Neutrophil (primary cell): ENCODE results near the gene MAGEA4.

ENCODE experiments used
- H3K27ac ChIP-seq: fragments of 200-600 bp; sonication (generic); 2 replicates; pipeline ENCODE4 v1.5.1; 2016; ENCODE audit warnings: mild to moderate bottlenecking, moderate library complexity
- H3K27me3 ChIP-seq: fragments of 200-600 bp; sonication (generic); 2 replicates; pipeline ENCODE4 v1.6.0; 2016; ENCODE audit warnings: mild to moderate bottlenecking
- H3K36me3 ChIP-seq: fragments of 200-600 bp; sonication (generic); 2 replicates; pipeline ENCODE4 v1.5.1; 2017
- H3K4me1 ChIP-seq, 2 experiments: fragments of 200-600 bp in 1 of 2; sonication (generic) in 1 of 2; 1 replicate in 1 of 2; 2 replicates in 1 of 2; pipeline versions ENCODE4 v1.5.1 to v1.6.1; 2013 to 2016; ENCODE audit warnings: low read depth in 1 of 2, low read length in 1 of 2, mild to moderate bottlenecking in 1 of 2, moderate library complexity in 1 of 2; ENCODE audit not compliant: control insufficient read depth in 1 of 2, insufficient read depth in 1 of 2
- H3K4me3 ChIP-seq, 2 experiments: fragments of 200-600 bp in 1 of 2; sonication (generic) in 1 of 2; 1 replicate in 1 of 2; 2 replicates in 1 of 2; pipeline ENCODE4 v1.5.1; 2013 to 2016; ENCODE audit warnings: low read depth in 1 of 2, low read length in 1 of 2, mild to moderate bottlenecking in 1 of 2, moderate library complexity in 1 of 2
- H3K9me3 ChIP-seq: fragments of 200-600 bp; sonication (generic); 2 replicates; pipeline ENCODE4 v1.5.1; 2016
- CTCF ChIP-seq: fragments of 200-600 bp; sonication (generic); IDR thresholded peaks from 2 replicates; pipeline ENCODE4 v1.5.1; 2016; ENCODE audit warnings: antibody characterized with exemption

MAGEA4 gene

GRCh38 chrX:151929126-151929525, 16.4 kb downstream of the MAGEA4 start:
- TF ChIP-seq CTCF: no peak
- H3K27ac ChIP-seq: no peak overlapping the region
- no peaks in the 10 kb centered on the region for H3K4me1 ChIP-seq
- no peaks in the 10 kb centered on the region for H3K36me3 ChIP-seq
- H3K9me3 ChIP-seq: no peaks in the 10 kb centered on the region
- H3K27me3 ChIP-seq: no peaks in the 10 kb centered on the region
- H3K4me3 ChIP-seq: no peak overlapping the region

GRCh38 chrX:151935358-151935757, 22.7 kb downstream of the MAGEA4 start:
- no peaks in the 10 kb centered on the region for H3K4me1 ChIP-seq
- H3K27ac ChIP-seq: no peak overlapping the region
- no peaks in the 10 kb centered on the region for H3K27me3 ChIP-seq
- TF ChIP-seq CTCF: no peak
- no peak overlapping the region for H3K4me3 ChIP-seq
- H3K36me3 ChIP-seq: no peaks in the 10 kb centered on the region
- H3K9me3 ChIP-seq: no peaks in the 10 kb centered on the region

- no peaks in the 10 kb centered on the region for H3K9me3 ChIP-seq
- no peak overlapping the region for H3K4me3 ChIP-seq
- H3K36me3 ChIP-seq: no peaks in the 10 kb centered on the region
- no peaks in the 10 kb centered on the region for H3K4me1 ChIP-seq
- no peak for TF ChIP-seq CTCF
- no peaks in the 10 kb centered on the region for H3K27me3 ChIP-seq
- no peak overlapping the region for H3K27ac ChIP-seq
These were observed 25.5 kb downstream of the MAGEA4 start for GRCh38 chrX:151938172-151938571.

GRCh38 chrX:151954730-151955129, 42.0 kb downstream of the MAGEA4 start:
- H3K27me3 ChIP-seq: no peaks in the 10 kb centered on the region
- H3K4me3 ChIP-seq: no peak overlapping the region
- H3K4me1 ChIP-seq: no peaks in the 10 kb centered on the region
- H3K9me3 ChIP-seq: no peaks in the 10 kb centered on the region
- no peaks in the 10 kb centered on the region for H3K36me3 ChIP-seq
- no peak for TF ChIP-seq CTCF
- no peak overlapping the region for H3K27ac ChIP-seq

GRCh38 chrX:151958101-151958500, 45.4 kb downstream of the MAGEA4 start:
- Histone ChIP-seq H3K4me1 (no peaks in the 10 kb centered on the region), H3K36me3 (no peaks in the 10 kb centered on the region), H3K27ac (no peak overlapping the region), H3K4me3 (no peak overlapping the region), H3K27me3 (no peaks in the 10 kb centered on the region), H3K9me3 (no peaks in the 10 kb centered on the region)
- no peak for TF ChIP-seq CTCF

- no peaks in the 10 kb centered on the region for H3K4me1 ChIP-seq
- TF ChIP-seq CTCF: no peak
- no peak overlapping the region for H3K27ac ChIP-seq
These were observed 49.3 kb downstream of the MAGEA4 start for GRCh38 chrX:151962034-151962433.

More at GRCh38 chrX:151962034-151962433, 49.3 kb downstream of the MAGEA4 start:
- Histone ChIP-seq H3K36me3 (no peaks in the 10 kb centered on the region), H3K4me3 (no peak overlapping the region), H3K9me3 (no peaks in the 10 kb centered on the region), H3K27me3 (no peaks in the 10 kb centered on the region)
